ENCODE measurements around the gene HTT. TPM values are rescaled to one million over a fixed set of nuclear protein-coding genes. Genes with fewer than 3 reads are reported as not detected.
A peak's percentile ranks its signal among the peaks of the same experiment; 100 is the strongest.

HTT gene
- 100 to 1,000 TPM; 132 to 175 (median 165) TPM for total RNA-seq
- 83.5 TPM for total RNA-seq (2013)

- H3K9me3 ChIP-seq (ENCODE audit: control insufficient read depth, insufficient read depth, low read length): no peaks in the 10 kb centered on the region
- DNase-seq: peak; percentile 90 to 97
- no peak for TF ChIP-seq CTCF (IDR thresholded peaks at IDR 0.05)
- H3K27me3 ChIP-seq (ENCODE audit: control insufficient read depth, insufficient read depth, low read length): no peaks in the 10 kb centered on the region
- peaks cover 19% of the 10 kb centered on the region for H3K4me1 ChIP-seq (ENCODE audit: control insufficient read depth, insufficient read depth, low read length)
- peak; percentile 82 to 92 (median 85) for ATAC-seq
- H3K9me3 Mint-ChIP-seq: no peaks in the 10 kb centered on the region
- under 1% methylated on average over 68 of the region's 81 CpGs for WGBS (ENCODE audit: insufficient coverage)
- peak within 1 kb of the TSS; percentile 88 for H3K27ac ChIP-seq (ENCODE audit: low read length)
- H3K36me3 ChIP-seq (ENCODE audit: control insufficient read depth, insufficient read depth, low read length): no peaks in the 10 kb centered on the region
- H3K4me1 Mint-ChIP-seq: peaks cover 20 to 22% of the 10 kb centered on the region in 2 donors
- peak within 1 kb of the TSS; percentile 79 for H3K4me3 ChIP-seq (ENCODE audit: low read length)
- intact Hi-C loops (cut with micrococcal nuclease): loop anchor here (1.0 kb wide), 1 partner anchor 27 kb away; no protein-coding TSS in a partner anchor
- H3K27ac Mint-ChIP-seq: peak within 1 kb of the TSS; percentile 77 to 92
- H3K36me3 Mint-ChIP-seq: no peaks in the 10 kb centered on the region
- H3K27me3 Mint-ChIP-seq (ENCODE audit: low read depth in 2 of 2): no peaks in the 10 kb centered on the region
- H3K4me3 Mint-ChIP-seq: peak within 1 kb of the TSS; percentile 89
These were observed at the start of gene HTT, which contains the start of gene HTT-AS for GRCh38 chr4:3074078-3074845. Gene HTT, plus strand, starts transcription at chr4:3074681. Its CDS starts 145 bp downstream, at chr4:3074826. Gene HTT-AS, minus strand, starts transcription at chr4:3074538.

- H3K27ac ChIP-seq (ENCODE audit: low read length): no peak overlapping the region
- Mint-ChIP-seq H3K4me3 (no peak overlapping the region), H3K9me3 (no peaks in the 10 kb centered on the region), H3K36me3 (peaks cover 5% of the 10 kb centered on the region), H3K4me1 (peaks cover 0 to 7% of the 10 kb centered on the region in 2 donors), H3K27ac (no peak overlapping the region), H3K27me3 (ENCODE audit: low read depth in 2 of 2) (peaks cover 9 to 10% of the 10 kb centered on the region in 2 donors)
- DNase-seq (no peak), ATAC-seq (no peak)
- H3K4me1 ChIP-seq (ENCODE audit: control insufficient read depth, insufficient read depth, low read length): no peaks in the 10 kb centered on the region
- H3K36me3 ChIP-seq (ENCODE audit: control insufficient read depth, insufficient read depth, low read length): no peaks in the 10 kb centered on the region
- intact Hi-C loops (cut with micrococcal nuclease): no loop called here
- no peaks in the 10 kb centered on the region for H3K27me3 ChIP-seq (ENCODE audit: control insufficient read depth, insufficient read depth, low read length)
- TF ChIP-seq CTCF (IDR thresholded peaks at IDR 0.05): no peak
- H3K4me3 ChIP-seq (ENCODE audit: low read length): no peak overlapping the region
- no peaks in the 10 kb centered on the region for H3K9me3 ChIP-seq (ENCODE audit: control insufficient read depth, insufficient read depth, low read length)
- WGBS (ENCODE audit: insufficient coverage): 91% methylated on average over 21 of the region's 21 CpGs
These were observed 48.6 kb upstream of the HTT start for GRCh38 chr4:3025881-3026280.

GRCh38 chr4:3026540-3026939, 47.9 kb upstream of the HTT start:
- H3K27ac Mint-ChIP-seq: no peak overlapping the region
- peaks cover 5% of the 10 kb centered on the region for H3K36me3 Mint-ChIP-seq
- ATAC-seq (no peak), DNase-seq (no peak)
- peaks cover 9 to 10% of the 10 kb centered on the region in 2 donors for H3K27me3 Mint-ChIP-seq (ENCODE audit: low read depth in 2 of 2)
- H3K36me3 ChIP-seq (ENCODE audit: control insufficient read depth, insufficient read depth, low read length): no peaks in the 10 kb centered on the region
- H3K27ac ChIP-seq (ENCODE audit: low read length): no peak overlapping the region
- intact Hi-C loops (cut with micrococcal nuclease): no loop called here
- no peaks in the 10 kb centered on the region for H3K27me3 ChIP-seq (ENCODE audit: control insufficient read depth, insufficient read depth, low read length)
- no peak for TF ChIP-seq CTCF (IDR thresholded peaks at IDR 0.05)
- H3K4me1 ChIP-seq (ENCODE audit: control insufficient read depth, insufficient read depth, low read length): no peaks in the 10 kb centered on the region
- 90% methylated on average over 8 of the region's 9 CpGs for WGBS (ENCODE audit: insufficient coverage)
- no peaks in the 10 kb centered on the region for H3K9me3 Mint-ChIP-seq
- no peak overlapping the region for H3K4me3 ChIP-seq (ENCODE audit: low read length)
- H3K4me3 Mint-ChIP-seq: no peak overlapping the region
- peaks cover 0 to 8% of the 10 kb centered on the region in 2 donors for H3K4me1 Mint-ChIP-seq
- H3K9me3 ChIP-seq (ENCODE audit: control insufficient read depth, insufficient read depth, low read length): no peaks in the 10 kb centered on the region
